ENCODE results near the gene PIR. TPM values are rescaled to one million over a fixed set of nuclear protein-coding genes. Genes with fewer than 3 reads are reported as not detected.

Gene PIR
- total and polyA plus RNA-seq, 2 donors (not counting 1 experiment from before 2014, with no cell fraction given), result 0.22 TPM; not detected in 1

- H3K27me3 ChIP-seq (replicated peaks in 1 of 4; ENCODE audit: control extremely low read depth in 1 of 4, control insufficient read depth in 3 of 4, insufficient read depth in 4 of 4, low read length in 3 of 4), result peaks cover 0 to 4% (median 0%) of the 10 kb centered on the region in 4 experiments
- no peak overlapping the region for H2AFZ ChIP-seq (ENCODE audit: insufficient read depth, low read depth, low read length, poor library complexity, severe bottlenecking)
- no peak overlapping the region for H3K9ac ChIP-seq (ENCODE audit: low read length)
- H3K9me3 Mint-ChIP-seq (ENCODE audit: insufficient read depth), result no peaks in the 10 kb centered on the region
- H3K36me3 ChIP-seq (replicated peaks in 1 of 2; ENCODE audit: control extremely low read depth in 1 of 2, control insufficient read depth in 1 of 2, extremely low read depth in 1 of 2, insufficient read depth in 2 of 2, low read length in 1 of 2), result no peaks in the 10 kb centered on the region
- H3K79me2 ChIP-seq (ENCODE audit: control insufficient read depth, insufficient read depth, low read length), result no peaks in the 10 kb centered on the region
- no peaks in the 10 kb centered on the region for H4K20me1 ChIP-seq (ENCODE audit: control insufficient read depth, insufficient read depth, low read length, poor library complexity, severe bottlenecking)
- peak overlapping the region; percentile 27 for H3K27ac Mint-ChIP-seq
- no peak for TF ChIP-seq CTCF (IDR thresholded peaks at IDR 0.05)
- no peak for TF ChIP-seq EZH2 (IDR thresholded peaks at IDR 0.05; ENCODE audit: borderline replicate concordance, insufficient read depth, low read depth, low read length, poor library complexity, severe bottlenecking)
- no peak for DNase-seq
- WGBS (ENCODE audit: insufficient coverage), result 37% methylated on average over 3 of the region's 8 CpGs
- no peak for ATAC-seq (ENCODE audit: low read depth)
- intact Hi-C loops (cut with micrococcal nuclease), result no loop called here
- no peak overlapping the region for H3K4me3 Mint-ChIP-seq
- no peaks in the 10 kb centered on the region for H3K9me3 ChIP-seq (ENCODE audit: control extremely low read depth in 1 of 3, control insufficient read depth in 2 of 3, insufficient read depth in 1 of 3, low read length in 2 of 3)
- no peaks in the 10 kb centered on the region for H3K4me1 Mint-ChIP-seq
- no peak overlapping the region for H3K27ac ChIP-seq (ENCODE audit: low read length in 2 of 2)
- no peak overlapping the region for H3K4me2 ChIP-seq (replicated peaks; ENCODE audit: low read depth, low read length, poor library complexity, severe bottlenecking)
- H3K4me1 ChIP-seq (ENCODE audit: control insufficient read depth in 2 of 2, insufficient read depth in 2 of 2, low read length in 2 of 2), result no peaks in the 10 kb centered on the region
- ChIA-PET CTCF (interaction anchor here (0.6 to 3.0 kb wide), 5 partner anchors 9 to 432 kb away, joined by 3 to 36 read pairs (median 4); no protein-coding TSS in a partner anchor), POLR2A (no interaction called here)
- H3K4me3 ChIP-seq (ENCODE audit: control extremely low read depth in 1 of 5, extremely low read depth in 1 of 5, insufficient read depth in 1 of 5, low read depth in 2 of 5, low read length in 4 of 5), result no peak overlapping the region
- H3K27me3 Mint-ChIP-seq, result no peaks in the 10 kb centered on the region
Observed at GRCh38 chrX:15350329-15350996, 142.7 kb downstream of the PIR start.

GRCh38 chrX:15349046-15349445 is 144.1 kb downstream of the PIR start:
- no peak overlapping the region for H3K27ac ChIP-seq (ENCODE audit: low read length in 2 of 2)
- H2AFZ ChIP-seq (ENCODE audit: insufficient read depth, low read depth, low read length, poor library complexity, severe bottlenecking), result no peak overlapping the region
- Mint-ChIP-seq H3K4me1 (no peaks in the 10 kb centered on the region), H3K9me3 (ENCODE audit: insufficient read depth) (no peaks in the 10 kb centered on the region), H3K27ac (no peak overlapping the region), H3K27me3 (peaks cover 1% of the 10 kb centered on the region), H3K4me3 (no peak overlapping the region)
- no peak overlapping the region for H3K4me2 ChIP-seq (replicated peaks; ENCODE audit: low read depth, low read length, poor library complexity, severe bottlenecking)
- ChIA-PET POLR2A (no interaction called here), CTCF (interaction anchor here (0.8 to 3.0 kb wide), 9 partner anchors 9 to 1347 kb away, joined by 3 to 36 read pairs (median 4); no protein-coding TSS in a partner anchor)
- H3K4me3 ChIP-seq (ENCODE audit: control extremely low read depth in 1 of 5, extremely low read depth in 1 of 5, insufficient read depth in 1 of 5, low read depth in 2 of 5, low read length in 4 of 5), result no peak overlapping the region
- WGBS (ENCODE audit: insufficient coverage), result 57% methylated on average over 1 of the region's 2 CpGs
- H3K9me3 ChIP-seq (ENCODE audit: control extremely low read depth in 1 of 3, control insufficient read depth in 2 of 3, insufficient read depth in 1 of 3, low read length in 2 of 3), result no peaks in the 10 kb centered on the region
- peak; percentile 48 for DNase-seq
- no peak overlapping the region for H3K9ac ChIP-seq (ENCODE audit: low read length)
- peak; percentile 31 for ATAC-seq (ENCODE audit: low read depth)
- no peaks in the 10 kb centered on the region for H3K36me3 ChIP-seq (replicated peaks in 1 of 2; ENCODE audit: control extremely low read depth in 1 of 2, control insufficient read depth in 1 of 2, extremely low read depth in 1 of 2, insufficient read depth in 2 of 2, low read length in 1 of 2)
- no peaks in the 10 kb centered on the region for H4K20me1 ChIP-seq (ENCODE audit: control insufficient read depth, insufficient read depth, low read length, poor library complexity, severe bottlenecking)
- no peaks in the 10 kb centered on the region for H3K4me1 ChIP-seq (ENCODE audit: control insufficient read depth in 2 of 2, insufficient read depth in 2 of 2, low read length in 2 of 2)
- peaks cover 0 to 4% (median 0%) of the 10 kb centered on the region in 4 experiments for H3K27me3 ChIP-seq (replicated peaks in 1 of 4; ENCODE audit: control extremely low read depth in 1 of 4, control insufficient read depth in 3 of 4, insufficient read depth in 4 of 4, low read length in 3 of 4)
- TF ChIP-seq CTCF (IDR thresholded peaks at IDR 0.05) (peak; percentile 49), EZH2 (IDR thresholded peaks at IDR 0.05; ENCODE audit: borderline replicate concordance, insufficient read depth, low read depth, low read length, poor library complexity, severe bottlenecking) (no peak)
- no peaks in the 10 kb centered on the region for H3K79me2 ChIP-seq (ENCODE audit: control insufficient read depth, insufficient read depth, low read length)
- intact Hi-C loops (cut with micrococcal nuclease), result loop anchor here (1.0 to 2.0 kb wide), 2 partner anchors 119 to 1096 kb away; no protein-coding TSS in a partner anchor
